K562 (cell line): ENCODE results near the gene TBC1D20. TPM values are rescaled to one million over a fixed set of nuclear protein-coding genes. Genes with fewer than 3 reads are reported as not detected.

ENCODE experiments used
- ATAC-seq: fragments of 200-7000 bp; cut with Tn5 transposase; 3 replicates; pipeline ENCODE4 v1.9.1; 2020; ENCODE audit warnings: moderate library complexity
- BruUV-seq: library from RNA; stranded (reverse); fragments of 400-500 nt; replicated peaks from 2 replicates; lab custom pipeline; 2021; lab: Mats Ljungman, UMichigan
- CTCF ChIA-PET: fragments of 300-600 bp; formaldehyde crosslinking; extraction: SDS; loops from one replicate; lab custom pipeline; 2021; ENCODE audit warnings: low intra/inter-chr PET ratio; lab: Yijun Ruan, JAX
- POLR2A ChIA-PET: fragments of 300-600, 350-650 bp; sonication (Branson Sonifier 250); formaldehyde crosslinking; extraction: SDS; loops from one replicate; lab custom pipeline; 2021; ENCODE audit warnings: antibody characterized with exemption, inconsistent platforms; lab: Yijun Ruan, JAX
- DNase-seq, 4 experiments: peaks; one replicate each; pipeline versions ENCODE4 v3.0.0 to v3.0.0-alpha.2; 2011 to 2018; ENCODE audit warnings: low spot score in 3 of 4, mixed read lengths in 3 of 4; ENCODE audit errors: extremely low read depth in 1 of 4
- FAIRE-seq: peaks from 2 replicates; lab custom pipeline; 2011; peaks lifted over from hg19 to GRCh38; lab: Jason Lieb, UNC
- H2AFZ ChIP-seq: 2 replicates; pipeline ENCODE4 v1.6.0; 2011; ENCODE audit warnings: low read depth, low read length, control low read depth, inconsistent platforms
- H3K27ac ChIP-seq: fragments of 200-600 bp; 3 replicates; pipeline ENCODE4 v1.8.0; 2011; ENCODE audit warnings: low read depth, mild to moderate bottlenecking, control low read depth, inconsistent platforms, low read length, moderate library complexity, mixed read lengths; ENCODE audit errors: extremely low read depth
- H3K27me3 ChIP-seq, 2 experiments: fragments of 300-600 bp in 1 of 2; 2 replicates in 1 of 2; 3 replicates in 1 of 2; pipeline versions ENCODE4 v1.6.0 to v1.8.0; 2011; ENCODE audit warnings: inconsistent platforms in 2 of 2, low read length in 2 of 2, mild to moderate bottlenecking in 1 of 2, mixed read lengths in 1 of 2, moderate library complexity in 1 of 2; ENCODE audit not compliant: control insufficient read depth in 2 of 2, insufficient read depth in 2 of 2
- H3K36me3 ChIP-seq: fragments of 300-600 bp; 3 replicates; pipeline ENCODE4 v1.8.0; 2011; ENCODE audit warnings: mild to moderate bottlenecking, low read length, inconsistent platforms; ENCODE audit not compliant: control insufficient read depth, insufficient read depth
- H3K4me1 ChIP-seq, 2 experiments: fragments of 200-600 bp in 1 of 2; replicated peaks in 1 of 2; 2 replicates in 1 of 2; 3 replicates in 1 of 2; pipeline versions ENCODE4 v1.5.1 to v1.8.0; 2011; ENCODE audit warnings: inconsistent platforms in 2 of 2, low read length in 2 of 2, mild to moderate bottlenecking in 1 of 2, mixed read lengths in 1 of 2, moderate library complexity in 1 of 2; ENCODE audit not compliant: control insufficient read depth in 2 of 2, insufficient read depth in 2 of 2
- H3K4me2 ChIP-seq: 2 replicates; pipeline ENCODE4 v1.6.1; 2011; ENCODE audit warnings: low read length, control low read depth, inconsistent platforms, mixed read lengths; ENCODE audit not compliant: insufficient read depth
- H3K4me3 ChIP-seq: fragments of 200-600 bp; sonication (generic), shearing (Covaris generic); 2 replicates; pipeline ENCODE4 v1.5.1; 2016; ENCODE audit warnings: control low read depth, inconsistent platforms
- H3K79me2 ChIP-seq: fragments of 200-600 bp; 3 replicates; pipeline ENCODE4 v1.8.0; 2011; ENCODE audit warnings: low read length, inconsistent platforms; ENCODE audit not compliant: control insufficient read depth, insufficient read depth
- H3K9ac ChIP-seq, 2 experiments: 2 replicates each; pipeline versions ENCODE4 v1.6.0 to v1.6.1; 2011; ENCODE audit warnings: low read depth in 2 of 2, low read length in 2 of 2, control low read depth in 1 of 2, inconsistent platforms in 1 of 2, mild to moderate bottlenecking in 1 of 2, mixed read lengths in 1 of 2; ENCODE audit not compliant: insufficient read depth in 1 of 2
- H3K9me1 ChIP-seq: one replicate; pipeline ENCODE4 v1.6.0; 2011; ENCODE audit warnings: inconsistent platforms, mild to moderate bottlenecking, low read length, moderate library complexity; ENCODE audit not compliant: control insufficient read depth, insufficient read depth
- H3K9me3 ChIP-seq: replicated peaks from 2 replicates; pipeline ENCODE4 v1.5.1; 2011; ENCODE audit warnings: low read depth, low read length, inconsistent platforms; ENCODE audit not compliant: control insufficient read depth, insufficient read depth
- H4K20me1 ChIP-seq: replicated peaks from 2 replicates; pipeline ENCODE4 v1.6.1; 2011; ENCODE audit warnings: low read length, inconsistent platforms, mixed read lengths; ENCODE audit not compliant: control insufficient read depth, insufficient read depth
- MTF1 ChIP-seq: fragments of 250-450 bp; sonication (Bioruptor Pico); IDR thresholded peaks from 2 replicates; pipeline ENCODE4 v1.9.0; 2021; ENCODE audit warnings: moderate library complexity, mild to moderate bottlenecking, inconsistent platforms, borderline replicate concordance
- NR2C2 ChIP-seq, 2 experiments: fragments of 200-800 bp in 1 of 2; sonication (Bioruptor generic) in 1 of 2; sonication (generic) in 1 of 2; formaldehyde crosslinking in 1 of 2; IDR thresholded peaks; 2 replicates each; pipeline versions ENCODE4 v1.6.1 to v1.8.0; 2016 to 2022; ENCODE audit warnings: mild to moderate bottlenecking in 1 of 2, missing compliant biosample characterization in 1 of 2, missing genetic modification characterization in 1 of 2, missing genetic modification reagents in 1 of 2
- PRDM10 ChIP-seq: fragments of 450-650 bp; IDR thresholded peaks from 2 replicates; pipeline ENCODE4 v1.6.1; 2018; ENCODE audit not compliant: partially characterized antibody
- TBL1XR1 ChIP-seq, 2 experiments: IDR thresholded peaks; 2 replicates each; pipeline ENCODE4 v1.6.1; 2012; ENCODE audit warnings: improper control_type of control experiment in 2 of 2, low read length in 2 of 2, mild to moderate bottlenecking in 1 of 2
- U2AF2 ChIP-seq: fragments of 200-400 bp; formaldehyde crosslinking; optimal IDR thresholded peaks from 2 replicates; pipeline ENCODE3; 2017; ENCODE audit warnings: low read depth, mild to moderate bottlenecking, low read length
- ZNF449 ChIP-seq: fragments of 250-450 bp; sonication (Bioruptor Pico); IDR thresholded peaks from 2 replicates; pipeline ENCODE4 v1.8.0; 2022; ENCODE audit warnings: moderate library complexity, mild to moderate bottlenecking, inconsistent platforms
- ZNF609 ChIP-seq: sonication (generic); formaldehyde crosslinking; IDR thresholded peaks from 2 replicates; pipeline ENCODE4 v1.8.1; 2023; ENCODE audit warnings: missing genetic modification reagents, mild to moderate bottlenecking, borderline replicate concordance
- WGBS: fragments of 100-300 bp; shearing (Covaris generic); methylation state at CpG from one replicate; pipeline ENCODE4 v1.1.6; 2016; ENCODE audit warnings: low coverage, mixed read lengths; ENCODE audit not compliant: insufficient coverage; ENCODE audit errors: missing lambda C conversion rate; 5-methylcytosine and 5-hydroxymethylcytosine counted together
- in situ Hi-C: fragments of 300-500 bp; cut with MboI; formaldehyde crosslinking; loops from 4 replicates; pipeline ENCODE4 v1.15.0; 2018; ENCODE audit warnings: inconsistent platforms, mixed read lengths
- intact Hi-C: fragments of 100-400 bp; cut with micrococcal nuclease; formaldehyde crosslinking; loops from 2 replicates; pipeline ENCODE4 v1.14.2; 2022
- polyA plus RNA-seq, 8 experiments: library from polyadenylated mRNA; depleted of rRNA in 4 of 8; stranded (reverse) in 5 of 8; unstranded in 3 of 8; fragments of >200 nt; fragmentation: Nextera tagmentation in 2 of 8; fragmentation: Illumina TruSeq in 1 of 8; extraction: Ambion mirVana in 2 of 8; extraction: Trizol in 1 of 8; gene quantifications; 2 replicates each; pipeline versions ENCODE4 v1.2.1 to v1.2.3, GENCODE V29; 2011 to 2014; ENCODE audit warnings: inconsistent platforms in 1 of 8, missing spikeins in 1 of 8
- total RNA-seq, 7 experiments: library from RNA; depleted of rRNA in 6 of 7; stranded (reverse); fragments of >200 nt in 6 of 7; fragmentation: Illumina TruSeq in 2 of 7; extraction: Trizol in 2 of 7; gene quantifications; 2 replicates each; pipeline versions ENCODE4 v1.2.1 to v1.2.3, GENCODE V29; 2011 to 2021; ENCODE audit warnings: low replicate concordance in 1 of 7

The TBC1D20 gene
- total and polyA plus RNA-seq, 9 of the 15 experiments (the other 6 are each of a cell fraction or from before 2014, with no cell fraction given), result 7.0 to 25.3 (median 15.1) TPM

- TF ChIP-seq ZNF449 (CRISPR knock-in tag), result no peak
- no peak for TF ChIP-seq PRDM10
These were observed 45.5 kb upstream of the TBC1D20 start (continued) for GRCh38 chr20:507761-508332.

- H3K9ac ChIP-seq, result no peak overlapping the region
- intact Hi-C loops, result no loop called here
- H3K27ac ChIP-seq, result no peak overlapping the region
- ATAC-seq (no peak), DNase-seq (no peak), FAIRE-seq (no peak)
- no peaks in the 10 kb centered on the region; the same call in 1 of the 2 replicates for H4K20me1 ChIP-seq
- no peaks in the 10 kb centered on the region for H3K9me1 ChIP-seq
- POLR2A ChIA-PET, result no interaction called here
- no peaks in the 10 kb centered on the region for H3K9me3 ChIP-seq
- peaks cover 58% of the 10 kb centered on the region for H3K79me2 ChIP-seq
- no peaks in the 10 kb centered on the region for H3K27me3 ChIP-seq
- peaks cover 75% of the 10 kb centered on the region for H3K36me3 ChIP-seq
- in situ Hi-C loops, result no loop called here
- peaks cover 0 to under 1% of the 10 kb centered on the region in 2 experiments; a peak in 2 of 5 replicates for H3K4me1 ChIP-seq
- no TSS peak for BruUV-seq
- no peak overlapping the region for H3K4me2 ChIP-seq
- H2AFZ ChIP-seq, result no peak overlapping the region
- WGBS, result 89% methylated on average over 5 of the region's 7 CpGs
- CTCF ChIA-PET, result no interaction called here
- no peak overlapping the region for H3K4me3 ChIP-seq
- TF ChIP-seq NR2C2 (CRISPR knock-in tag; IDR thresholded peaks at IDR 0.05), result no peak
- no peak for TF ChIP-seq NR2C2 (tag; IDR thresholded peaks at IDR 0.05)
- no peak for TF ChIP-seq TBL1XR1 (IDR thresholded peaks at IDR 0.05; ENCODE audit: low read length in 2 of 2)
- no peak for TF ChIP-seq MTF1 (CRISPR knock-in tag)
- TF ChIP-seq U2AF2, result no peak
- TF ChIP-seq ZNF609 (CRISPR knock-in tag), result no peak
These were observed 44.8 kb upstream of the TBC1D20 start for GRCh38 chr20:507006-507758.
